Measurements from ENCODE around the gene PPP2R5A.
"Not testable (repeated sequence)": the region's sequence is repeated elsewhere in the genome, so short reads cannot be mapped to it uniquely, and the experiment has no call there.

PPP2R5A gene

DNA sequence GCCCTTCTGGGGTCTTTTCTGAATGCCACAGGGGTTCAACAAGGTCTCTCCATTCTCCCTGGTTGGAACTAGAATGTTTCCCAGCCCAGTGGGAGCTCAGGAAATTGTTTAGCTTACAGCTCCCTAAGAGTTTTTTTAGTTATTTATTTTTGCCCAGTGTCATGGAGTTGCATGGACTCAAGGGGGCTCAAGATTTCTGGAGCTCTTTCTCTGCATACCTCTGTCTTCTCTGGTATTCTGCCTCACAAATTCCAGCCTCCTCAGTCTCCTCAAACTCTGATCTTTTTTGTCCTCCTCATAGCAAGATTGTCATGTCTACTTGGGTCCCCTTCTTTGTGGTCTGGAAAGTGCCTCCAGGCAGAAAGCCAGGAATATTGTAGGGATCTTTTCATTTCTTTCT, 15.9 kb upstream of the PPP2R5A start:
- no peak for DNase-seq

DNA sequence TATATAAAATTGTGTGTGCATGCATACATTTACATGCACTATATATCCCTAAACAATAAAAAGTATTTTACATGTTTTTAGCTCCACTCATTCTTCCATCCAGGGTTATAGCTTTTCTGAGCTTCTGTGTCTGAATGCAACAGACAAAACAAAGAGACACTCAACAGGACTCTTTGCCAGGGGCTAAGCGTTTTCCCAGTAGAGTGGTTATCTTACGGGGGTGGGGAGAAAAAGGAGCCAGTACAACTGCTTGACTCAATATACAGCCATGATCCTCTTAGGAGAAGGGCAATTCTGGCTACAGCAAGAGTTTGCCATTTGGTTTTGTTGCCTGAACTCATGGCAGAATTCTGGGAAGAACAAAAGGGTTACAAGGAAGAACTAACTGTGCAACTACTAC, 14.6 kb upstream of the PPP2R5A start:
- DNase-seq: no peak

DNA sequence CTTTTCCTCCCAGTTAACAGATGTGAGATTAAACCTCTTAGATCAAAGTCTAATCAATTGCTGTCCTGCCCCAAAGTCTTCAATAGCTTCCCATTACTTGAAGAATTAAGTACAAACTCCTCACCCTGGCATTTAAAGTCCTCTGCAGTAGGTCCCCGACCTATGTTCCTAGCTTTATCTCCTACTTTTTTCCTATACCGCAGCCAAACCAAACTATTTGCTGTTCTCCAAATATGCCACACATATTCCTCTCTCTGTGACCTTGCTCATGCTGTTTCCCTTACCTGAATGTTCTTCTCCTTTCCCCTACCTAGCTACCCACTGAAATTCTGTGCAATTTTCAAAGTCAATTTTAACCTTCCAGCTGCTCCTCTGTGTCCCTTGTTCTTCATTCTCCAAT, 14.0 kb upstream of the PPP2R5A start:
- no peak for DNase-seq

DNA sequence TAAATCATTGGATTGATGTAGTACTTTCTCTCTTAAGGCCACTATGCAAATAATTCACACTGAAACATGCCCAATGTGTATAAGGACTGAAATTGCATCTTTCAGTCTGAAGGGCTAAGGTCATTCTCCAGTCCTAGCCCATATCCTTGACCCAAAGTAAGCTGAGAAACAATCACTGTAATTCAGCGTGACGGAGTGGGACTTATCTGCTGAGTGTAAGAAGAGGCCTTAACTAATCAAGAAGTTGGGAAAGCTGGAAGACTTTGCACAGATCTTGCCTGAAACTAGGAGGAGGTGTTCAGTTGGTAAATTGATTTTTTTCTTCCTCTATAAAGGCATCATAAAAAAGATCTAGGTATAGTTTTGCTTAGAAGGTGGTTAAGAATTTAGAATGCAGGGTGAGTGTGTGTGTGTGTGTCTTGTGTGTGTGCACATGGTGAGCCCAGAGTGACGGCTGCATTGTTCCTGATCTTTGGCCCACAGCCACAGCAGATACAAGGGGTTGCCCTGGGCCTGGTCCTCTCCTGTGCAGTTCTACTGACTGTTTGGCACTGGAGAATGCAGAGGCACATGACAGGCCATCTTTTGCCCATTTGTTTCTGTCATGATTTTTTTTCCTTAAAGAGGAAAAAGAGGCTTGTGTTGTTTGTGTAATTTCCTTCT, 13.3 kb upstream of the PPP2R5A start:
- DNase-seq: no peak

DNA sequence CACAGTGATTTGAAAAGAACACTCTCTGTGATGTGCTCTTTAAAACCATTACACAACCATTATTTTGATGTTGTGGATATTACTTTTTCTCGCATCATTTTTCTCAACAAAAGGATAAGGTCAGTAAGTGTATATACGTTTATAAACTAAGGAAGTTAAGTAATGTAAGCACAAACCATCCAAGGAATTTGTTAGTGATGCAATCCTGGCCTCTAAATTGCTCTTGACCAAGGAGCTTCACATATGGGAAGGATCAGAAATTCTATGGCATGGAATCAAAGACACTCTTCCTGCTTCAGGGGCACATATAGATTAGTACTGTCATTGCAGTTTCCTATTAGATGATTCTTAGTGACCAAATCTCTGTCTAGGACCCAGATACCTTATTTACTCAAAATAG, 3.6 kb upstream of the PPP2R5A start:
- DNase-seq: no peak

DNA sequence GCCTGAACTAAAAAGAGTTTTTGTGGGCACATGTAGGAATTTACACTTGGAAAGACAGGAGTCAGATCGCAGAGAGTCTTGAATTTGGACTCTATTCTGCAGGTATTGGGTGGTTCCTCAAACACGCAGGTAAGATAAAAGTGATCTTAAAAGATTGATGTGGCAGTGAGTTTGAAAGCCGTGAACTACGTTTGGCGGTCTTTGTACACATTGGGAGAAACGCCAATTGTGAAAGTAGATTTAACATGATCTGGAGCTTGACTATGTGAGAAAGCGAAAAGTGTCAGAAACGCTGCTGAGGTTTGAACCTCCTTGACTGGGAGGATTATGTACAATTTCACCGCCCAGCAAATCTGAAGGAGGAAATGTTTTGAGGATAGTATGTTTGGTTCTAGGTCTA, 1.5 kb upstream of the PPP2R5A start:
- no peak for DNase-seq

DNA sequence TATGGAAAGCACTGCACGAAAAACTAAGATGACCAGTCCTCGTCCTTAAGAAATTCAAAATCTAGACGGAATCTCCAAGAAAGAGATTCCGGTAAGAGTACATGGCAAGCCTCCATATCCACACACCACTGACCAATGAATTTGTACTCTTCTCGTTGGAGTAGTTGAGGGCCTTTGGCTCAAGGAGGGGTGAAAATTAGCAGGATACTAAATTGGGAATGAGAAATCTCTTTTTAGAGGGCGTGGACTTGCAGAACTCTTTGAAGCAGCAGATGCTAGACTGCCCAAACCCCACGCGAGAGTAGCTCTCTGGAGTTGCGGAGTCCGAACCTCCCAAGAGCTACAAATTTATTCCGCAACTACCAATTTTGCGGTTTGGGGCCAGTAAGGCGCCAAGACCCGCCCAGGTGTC, 872 bp upstream of the PPP2R5A start:
- no peak for DNase-seq

DNA sequence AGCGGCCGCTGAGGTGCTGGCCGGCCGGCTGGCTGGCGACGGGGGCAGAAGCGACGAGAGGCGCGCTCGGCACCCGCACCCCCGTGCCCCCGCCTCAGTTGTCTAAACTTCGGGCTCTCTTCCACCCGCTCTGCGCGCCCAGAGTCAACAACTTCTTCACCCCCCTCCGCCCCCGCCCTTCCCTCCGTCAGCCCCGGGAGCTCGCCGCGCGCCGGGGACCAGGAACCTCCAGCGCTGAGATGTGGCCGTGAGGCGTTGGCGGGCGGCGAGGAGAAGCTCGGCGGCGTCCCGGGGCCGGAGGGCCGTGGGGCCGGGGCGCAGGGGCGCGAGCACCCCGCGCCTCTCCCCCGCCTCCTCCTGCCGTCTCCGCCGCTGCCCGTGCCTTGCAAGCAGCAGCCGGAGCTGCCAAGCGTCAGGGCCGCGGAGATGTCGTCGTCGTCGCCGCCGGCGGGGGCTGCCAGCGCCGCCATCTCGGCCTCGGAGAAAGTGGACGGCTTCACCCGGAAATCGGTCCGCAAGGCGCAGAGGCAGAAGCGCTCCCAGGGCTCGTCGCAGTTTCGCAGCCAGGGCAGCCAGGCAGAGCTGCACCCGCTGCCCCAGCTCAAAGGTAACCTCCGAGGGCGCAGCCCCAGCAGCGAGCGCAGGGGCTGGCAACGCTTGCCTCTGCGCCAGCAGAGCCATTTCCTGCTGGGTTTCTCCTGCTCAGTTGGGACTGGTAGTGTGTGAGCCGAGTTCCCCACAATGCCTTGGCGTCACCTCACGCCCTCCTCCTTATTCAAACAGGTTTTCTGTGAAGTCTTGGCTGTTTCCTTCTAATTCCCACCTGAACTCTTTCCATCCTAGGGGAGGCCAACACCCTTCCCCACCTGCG, 710 bp downstream of the PPP2R5A start:
- peak; percentile 77 for DNase-seq

DNA sequence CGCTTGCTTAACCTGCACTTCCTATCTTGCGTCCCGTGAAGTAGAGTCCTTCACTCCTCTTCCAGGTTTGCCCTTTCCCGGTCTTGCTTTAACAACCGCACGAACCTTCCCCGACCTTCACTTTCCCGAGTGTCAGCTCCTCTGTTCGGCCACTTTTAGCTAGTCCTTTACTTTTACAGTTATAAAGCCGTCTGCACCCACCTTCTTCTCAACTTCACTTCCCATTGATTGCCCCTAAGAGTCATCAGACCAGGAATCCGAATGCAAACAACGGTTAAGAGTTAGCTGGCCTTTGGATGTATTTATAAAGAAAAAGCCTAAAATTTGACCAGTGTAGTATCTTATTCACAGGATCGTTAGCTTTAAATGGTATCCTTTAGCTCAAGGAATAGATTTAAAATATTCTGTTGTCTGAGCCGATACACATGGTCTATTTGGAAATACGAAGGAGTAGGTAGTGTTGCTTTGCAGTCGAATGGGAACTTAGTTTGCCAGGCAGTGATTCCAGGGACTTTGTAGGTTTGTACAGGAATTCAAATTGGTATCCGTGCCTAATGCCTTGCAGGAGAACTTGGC, 1.4 kb downstream of the PPP2R5A start:
- no peak for DNase-seq

DNA sequence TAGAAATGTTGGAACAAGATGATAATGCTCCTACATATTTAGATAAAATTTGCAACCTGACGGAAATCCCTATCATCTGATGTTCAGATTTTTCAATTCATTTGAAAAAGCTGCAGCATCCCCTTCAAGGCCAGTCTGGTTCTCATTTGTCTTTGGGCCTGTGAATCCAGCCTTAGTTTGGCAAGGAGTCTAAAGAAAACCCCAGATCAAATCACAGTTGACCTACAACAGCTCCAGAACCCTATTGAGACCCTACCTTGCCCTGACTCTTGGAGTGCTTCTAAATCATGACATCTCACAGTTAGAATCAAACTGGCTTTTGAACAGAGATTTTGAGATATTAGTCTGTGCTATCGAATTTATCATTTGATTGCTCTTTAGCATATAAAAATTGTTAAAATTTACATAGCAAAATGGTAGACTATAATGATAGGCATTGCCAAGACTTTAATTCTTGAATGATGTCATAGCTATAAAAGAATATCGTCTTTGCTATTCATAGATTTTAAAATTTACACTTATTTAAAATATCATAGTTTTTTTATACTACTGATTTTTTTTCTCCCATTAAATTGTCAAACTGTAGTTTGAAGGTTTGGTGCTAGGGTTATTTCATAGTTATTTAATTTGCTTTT, 2.2 kb downstream of the PPP2R5A start:
- no peak for DNase-seq

DNA sequence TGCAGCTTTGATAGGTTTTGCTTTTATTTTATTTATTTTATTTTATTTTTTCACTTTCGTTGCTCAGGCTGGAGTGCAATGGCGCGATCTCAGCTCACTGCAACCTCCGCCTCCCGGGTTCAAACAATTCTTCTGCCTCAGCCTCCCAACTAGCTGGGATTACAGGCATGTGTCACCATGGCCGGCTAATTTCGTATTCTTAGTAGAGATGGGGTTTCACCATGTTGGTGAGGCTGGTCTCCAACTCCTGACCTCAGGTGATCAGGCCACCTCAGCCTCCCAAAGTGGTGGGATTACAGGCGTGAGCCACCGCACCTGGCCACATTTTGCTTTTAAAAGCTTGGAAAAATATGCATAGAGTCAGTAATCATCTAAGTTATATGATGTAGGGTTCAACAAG, 2.8 kb downstream of the PPP2R5A start:
- DNase-seq: not testable (repeated sequence)

DNA sequence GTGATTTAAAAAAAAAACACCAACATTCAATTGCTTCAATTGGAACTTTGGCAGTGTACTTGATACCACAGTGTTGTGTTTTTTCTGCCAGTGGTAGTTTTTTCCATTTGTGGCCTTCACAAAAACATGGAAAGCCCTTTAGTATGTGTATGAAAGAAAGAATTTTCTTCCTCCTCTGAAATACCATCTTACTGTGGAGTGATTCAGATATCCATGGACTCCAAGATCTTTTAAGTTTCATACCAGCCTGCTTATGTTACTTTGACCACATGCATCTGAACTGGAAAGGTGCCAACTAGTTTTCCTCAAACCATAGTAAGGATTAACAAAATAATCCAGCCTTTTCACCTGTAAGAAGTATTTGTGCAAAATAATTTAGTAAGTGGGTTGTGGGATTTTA, 3.4 kb downstream of the PPP2R5A start:
- no peak for DNase-seq

DNA sequence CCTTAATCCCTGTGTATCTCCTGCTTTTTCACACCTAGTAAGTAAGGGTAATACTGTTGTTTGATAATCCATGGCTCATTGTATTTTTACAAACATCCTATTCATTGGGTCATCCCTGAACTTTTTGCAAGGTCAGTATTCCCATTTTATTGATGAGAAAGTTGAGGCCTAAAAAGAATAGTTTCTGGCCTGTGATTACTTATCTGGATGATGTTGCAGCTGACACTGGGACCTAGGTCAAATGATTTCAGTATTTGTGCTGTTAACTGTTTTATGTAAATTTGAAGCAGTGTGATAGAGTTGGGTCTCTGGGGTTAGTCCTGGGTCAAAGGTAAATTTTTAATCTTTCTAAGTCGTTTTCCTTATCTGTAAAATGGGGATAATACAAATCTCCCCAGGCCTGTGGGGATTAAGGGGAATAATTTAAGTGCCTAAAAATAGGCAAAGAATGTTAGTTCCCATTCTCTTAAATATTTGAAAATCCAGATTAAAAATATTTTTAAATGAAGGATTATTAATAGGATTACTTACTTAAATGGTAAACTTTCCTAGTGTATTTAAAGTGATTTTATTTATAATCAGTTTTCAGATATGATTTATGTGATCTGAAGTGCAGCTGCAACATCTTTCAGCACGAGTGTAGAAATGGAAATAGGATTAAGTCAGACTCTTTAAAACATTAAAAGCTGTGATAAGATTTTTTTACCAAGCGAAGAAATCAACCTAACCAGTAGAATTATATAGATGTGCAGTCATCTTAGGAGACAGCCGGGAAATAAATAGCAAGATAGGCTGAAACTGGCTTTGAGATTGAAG, 4.3 kb downstream of the PPP2R5A start:
- no peak for DNase-seq

DNA sequence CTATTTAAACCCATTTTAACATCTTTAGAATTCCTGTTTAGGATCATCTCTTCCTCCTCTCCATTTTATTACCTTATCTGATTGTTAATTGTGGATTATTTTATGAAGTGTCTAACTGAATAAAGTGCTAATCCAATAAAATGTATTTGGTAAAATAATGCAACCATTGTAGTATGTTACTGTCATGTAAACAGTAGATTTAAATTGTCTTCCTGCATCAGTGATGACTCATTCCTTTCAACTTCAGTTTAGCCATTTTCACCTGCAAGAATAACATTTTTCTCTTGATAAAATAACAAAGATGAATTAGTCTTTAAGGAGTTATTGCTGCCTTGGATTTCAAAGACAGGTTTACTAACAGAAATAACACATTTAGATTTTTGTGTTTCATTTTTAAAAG, 5.4 kb downstream of the PPP2R5A start:
- no peak for DNase-seq

DNA sequence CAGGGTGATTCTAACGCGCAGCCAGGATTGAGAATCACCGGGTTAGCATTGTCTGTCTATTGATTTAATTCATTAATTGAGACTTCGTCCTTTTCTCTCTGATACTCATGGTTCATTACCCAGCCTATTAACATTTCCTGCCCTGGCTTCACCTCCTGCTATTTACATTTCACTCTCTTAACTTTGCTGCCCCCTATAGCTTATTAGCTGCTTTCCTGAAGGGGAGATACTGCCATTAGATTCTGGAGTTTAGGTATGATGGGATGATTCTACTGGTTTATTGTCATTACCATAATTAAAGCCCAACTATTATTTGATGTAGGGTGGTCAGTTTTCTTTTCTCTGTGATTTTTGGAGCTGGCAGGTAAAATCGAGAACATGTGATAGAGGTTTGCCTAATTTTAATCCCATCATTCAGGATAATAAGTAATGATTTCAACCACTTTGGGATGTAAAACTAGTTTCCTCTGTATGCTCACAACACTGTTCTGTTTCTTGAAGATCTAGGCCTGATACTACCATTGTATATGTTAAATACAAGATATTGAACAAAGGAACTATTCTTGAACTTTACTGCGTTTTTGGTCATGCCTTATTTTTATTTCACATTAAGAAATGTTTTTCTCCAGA, 6.4 kb downstream of the PPP2R5A start:
- DNase-seq: no peak

DNA sequence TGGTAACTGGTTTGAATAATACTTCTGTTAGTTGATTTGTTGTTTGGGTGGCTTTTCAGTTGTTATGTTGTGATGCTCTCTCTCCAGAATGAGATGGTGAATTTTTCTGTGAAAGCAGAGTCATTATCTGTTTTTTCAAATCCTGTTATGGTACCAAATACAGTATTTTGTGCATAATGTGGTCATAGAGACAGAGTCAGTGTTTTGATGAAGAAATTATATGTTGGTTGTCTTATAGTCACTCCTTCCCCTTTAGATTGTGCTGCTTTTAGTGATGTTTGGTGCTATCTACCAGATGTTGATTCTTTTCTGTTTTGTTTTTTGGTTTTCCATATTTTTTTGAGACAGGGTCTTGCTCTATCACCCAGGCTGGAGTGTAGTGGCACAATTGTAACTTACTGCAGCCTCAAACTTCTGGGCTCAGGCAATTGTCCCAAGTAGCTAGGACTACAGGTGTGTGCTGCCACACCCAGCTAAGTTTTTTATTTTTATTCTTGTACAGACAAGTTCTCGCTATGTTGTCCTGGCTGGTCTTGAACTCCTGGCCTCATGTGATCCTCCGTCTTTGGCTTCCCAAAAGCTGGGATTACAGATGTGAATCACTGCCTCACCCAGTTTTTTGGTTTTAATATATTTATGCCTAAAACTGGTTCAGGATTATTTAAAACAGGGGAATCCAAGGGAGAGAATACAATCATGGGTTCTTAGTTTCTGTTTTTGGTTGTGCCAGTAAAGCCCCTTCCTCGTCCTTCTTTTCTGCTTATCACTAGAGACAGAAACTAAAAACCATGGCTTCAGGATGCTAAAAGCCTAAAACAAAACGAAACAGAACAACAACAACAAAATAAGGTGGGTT, 7.3 kb downstream of the PPP2R5A start:
- no peak for DNase-seq

DNA sequence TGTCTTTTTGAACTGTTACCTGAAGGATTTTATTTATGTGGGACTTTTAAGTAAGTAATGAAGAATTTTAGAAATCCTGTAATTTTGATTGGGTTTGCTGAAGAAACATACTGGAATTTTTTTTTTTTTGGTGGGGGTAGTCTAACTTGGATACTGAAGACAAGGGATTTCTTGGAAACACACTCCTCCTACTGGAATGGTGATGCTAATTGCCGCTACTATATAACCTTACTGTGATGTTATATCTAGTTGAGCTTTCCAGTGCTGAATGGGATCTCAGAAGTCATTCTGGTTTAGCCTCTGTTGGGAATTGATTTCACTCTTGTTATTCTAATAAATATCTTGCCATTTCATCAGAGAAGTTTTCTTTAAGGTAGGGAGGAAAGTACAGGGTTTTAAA, 8.4 kb downstream of the PPP2R5A start:
- DNase-seq: no peak

DNA sequence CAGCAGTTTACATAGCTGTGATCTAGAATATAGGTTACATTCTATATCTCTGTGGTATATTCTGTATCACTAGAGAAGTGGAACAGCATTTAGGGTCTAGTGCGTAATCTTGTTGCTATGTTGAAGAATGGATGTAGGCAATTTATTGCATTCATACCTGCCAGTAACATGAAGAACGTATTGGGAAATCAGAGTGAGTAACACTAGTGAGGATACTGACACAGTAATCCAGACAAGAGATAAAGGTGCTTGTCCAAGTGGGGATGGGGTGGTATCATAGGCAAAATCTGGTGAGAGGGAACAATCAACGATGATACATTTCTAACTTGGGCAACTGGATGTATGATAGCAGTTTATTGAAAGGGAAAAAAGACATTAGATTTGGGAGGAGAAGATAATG, 9.8 kb downstream of the PPP2R5A start:
- no peak for DNase-seq

DNA sequence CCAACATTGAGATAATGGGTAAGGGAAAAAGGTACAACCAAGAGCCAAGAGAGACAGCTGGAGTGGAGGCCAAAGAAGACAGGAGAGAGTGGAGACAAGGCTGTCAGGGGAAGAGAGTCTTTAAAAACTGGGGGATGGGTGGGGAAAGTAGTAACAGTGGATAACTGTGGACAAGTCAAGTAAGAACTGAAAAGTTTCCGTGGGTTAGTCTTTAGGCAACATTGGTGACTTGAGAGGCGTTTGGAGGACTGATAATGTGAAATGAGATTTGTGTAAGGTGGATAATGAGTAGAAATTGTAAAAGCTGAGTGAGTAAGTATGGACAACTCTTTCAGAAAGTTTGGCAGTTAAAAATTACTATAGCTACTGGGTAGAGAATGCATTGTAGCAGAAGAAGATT, 10.4 kb downstream of the PPP2R5A start:
- no peak for DNase-seq

DNA sequence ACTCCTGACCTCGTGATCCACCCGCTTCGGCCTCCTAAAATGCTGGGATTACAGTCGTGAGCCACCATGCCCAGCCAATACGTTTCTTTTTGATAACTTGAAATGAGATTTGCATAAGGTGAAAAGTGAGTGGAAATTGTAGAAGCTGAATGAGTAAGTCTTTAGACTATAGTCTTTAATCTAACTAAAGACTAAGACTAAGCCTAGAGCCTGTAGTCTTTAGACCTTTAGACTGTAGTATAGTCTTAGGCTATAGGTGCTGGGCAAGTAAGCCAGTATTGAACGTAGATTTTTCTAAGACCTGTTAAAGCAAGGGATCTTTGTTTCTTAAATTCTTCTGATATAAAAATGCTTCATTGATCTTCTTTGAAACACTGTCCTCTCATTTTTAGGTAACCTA, 12.1 kb downstream of the PPP2R5A start:
- DNase-seq: no peak

DNA sequence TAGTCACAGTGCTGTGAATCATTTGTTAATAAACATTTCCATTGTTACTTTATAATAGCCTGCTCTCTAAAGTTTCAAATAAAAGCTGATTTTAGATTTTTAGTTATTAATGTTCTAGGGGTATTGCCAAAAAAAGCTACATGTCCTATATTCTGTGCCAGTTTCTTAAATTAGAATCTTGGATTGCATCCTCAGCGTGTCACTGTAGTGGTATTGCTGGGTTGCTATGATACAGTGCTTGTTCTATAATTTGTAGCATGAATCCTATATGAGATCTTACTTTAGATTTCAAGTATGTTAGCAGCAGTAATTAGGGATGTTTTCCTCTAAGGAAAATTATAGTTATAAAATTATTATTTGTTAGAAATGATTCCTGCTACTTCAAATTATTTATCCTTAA, 16.4 kb downstream of the PPP2R5A start:
- DNase-seq: no peak

All from stimulated activated CD4-positive, alpha-beta T cell treated with anti-CD3 and anti-CD28 coated beads, Interleukin-15, amount 100 ng/mL, for 24 hours (primary cell).